Stimulated activated memory B cell treated with anti-CD40 and anti-IgM and Interleukin-4, amounts not matched to agents 10 μg/mL and 1 μg/mL and 100 μg/mL, for 72 hours (primary cell): ENCODE results near the gene BICD2.

Experiments
- ATAC-seq: fragments of 150-1000 bp; cut with Tn5 transposase; 2 replicates; pipeline ENCODE4 v1.10.0; 2021
- H3K27ac Mint-ChIP-seq: one replicate; pipeline ENCODE4 v1.8.0; 2022; ENCODE audit warnings: mild to moderate bottlenecking, mixed read lengths
- H3K27me3 Mint-ChIP-seq: one replicate; pipeline ENCODE4 v1.8.0; 2022; ENCODE audit warnings: mixed read lengths
- H3K36me3 Mint-ChIP-seq: one replicate; pipeline ENCODE4 v1.8.0; 2022; ENCODE audit warnings: mixed read lengths
- H3K4me1 Mint-ChIP-seq: one replicate; pipeline ENCODE4 v1.8.0; 2022; ENCODE audit warnings: mixed read lengths
- H3K4me3 Mint-ChIP-seq: one replicate; pipeline ENCODE4 v1.8.0; 2022; ENCODE audit warnings: mild to moderate bottlenecking, moderate library complexity, mixed read lengths
- H3K9me3 Mint-ChIP-seq: one replicate; pipeline ENCODE4 v1.8.0; 2022; ENCODE audit warnings: mixed read lengths

BICD2 gene

GRCh38 chr9:92706218-92706940 is 58.3 kb downstream of the BICD2 start:
- Mint-ChIP-seq H3K27me3 (no peaks in the 10 kb centered on the region), H3K9me3 (no peaks in the 10 kb centered on the region), H3K4me1 (peaks cover 20% of the 10 kb centered on the region), H3K4me3 (no peak overlapping the region), H3K36me3 (peaks cover 75% of the 10 kb centered on the region), H3K27ac (no peak overlapping the region)
- ATAC-seq, result peak; percentile 41

- H3K27me3 Mint-ChIP-seq, result no peaks in the 10 kb centered on the region
- peaks cover 57% of the 10 kb centered on the region for H3K36me3 Mint-ChIP-seq
- no peak for ATAC-seq
- no peak overlapping the region for H3K4me3 Mint-ChIP-seq
- no peaks in the 10 kb centered on the region for H3K9me3 Mint-ChIP-seq
- no peak overlapping the region for H3K27ac Mint-ChIP-seq
- peaks cover 16% of the 10 kb centered on the region for H3K4me1 Mint-ChIP-seq
These were observed 60.1 kb downstream of the BICD2 start for GRCh38 chr9:92704528-92704927.

GRCh38 chr9:92696619-92697018 is 68.0 kb downstream of the BICD2 start:
- ATAC-seq, result no peak
- peaks cover 11% of the 10 kb centered on the region for H3K36me3 Mint-ChIP-seq
- H3K4me3 Mint-ChIP-seq, result no peak overlapping the region
- no peak overlapping the region for H3K27ac Mint-ChIP-seq
- H3K9me3 Mint-ChIP-seq, result peaks cover 21% of the 10 kb centered on the region
- no peaks in the 10 kb centered on the region for H3K27me3 Mint-ChIP-seq
- no peaks in the 10 kb centered on the region for H3K4me1 Mint-ChIP-seq

- H3K27me3 Mint-ChIP-seq, result no peaks in the 10 kb centered on the region
- H3K27ac Mint-ChIP-seq, result no peak overlapping the region
- ATAC-seq, result no peak
- H3K4me3 Mint-ChIP-seq, result no peak overlapping the region
- peaks cover 10% of the 10 kb centered on the region for H3K36me3 Mint-ChIP-seq
- peaks cover 15% of the 10 kb centered on the region for H3K9me3 Mint-ChIP-seq
- peaks cover 12% of the 10 kb centered on the region for H3K4me1 Mint-ChIP-seq
These were observed 77.7 kb downstream of the BICD2 start for GRCh38 chr9:92686954-92687353.

GRCh38 chr9:92685022-92685421 is 79.6 kb downstream of the BICD2 start:
- Mint-ChIP-seq H3K4me1 (peaks cover 12% of the 10 kb centered on the region), H3K27ac (no peak overlapping the region), H3K4me3 (no peak overlapping the region), H3K27me3 (no peaks in the 10 kb centered on the region), H3K9me3 (peaks cover 5% of the 10 kb centered on the region), H3K36me3 (peaks cover under 1% of the 10 kb centered on the region)
- no peak for ATAC-seq

GRCh38 chr9:92682269-92682668 is 82.4 kb downstream of the BICD2 start:
- Mint-ChIP-seq H3K36me3 (no peaks in the 10 kb centered on the region), H3K27ac (no peak overlapping the region), H3K4me1 (peaks cover 12% of the 10 kb centered on the region), H3K27me3 (no peaks in the 10 kb centered on the region), H3K9me3 (no peaks in the 10 kb centered on the region), H3K4me3 (no peak overlapping the region)
- no peak for ATAC-seq

- Mint-ChIP-seq H3K36me3 (no peaks in the 10 kb centered on the region), H3K27ac (no peak overlapping the region), H3K9me3 (no peaks in the 10 kb centered on the region), H3K4me3 (no peak overlapping the region), H3K4me1 (peaks cover 11% of the 10 kb centered on the region), H3K27me3 (no peaks in the 10 kb centered on the region)
- no peak for ATAC-seq
These were observed 84.2 kb downstream of the BICD2 start for GRCh38 chr9:92680166-92681119.

- ATAC-seq, result no peak
- Mint-ChIP-seq H3K4me3 (no peak overlapping the region), H3K9me3 (no peaks in the 10 kb centered on the region), H3K4me1 (peaks cover 2% of the 10 kb centered on the region), H3K36me3 (no peaks in the 10 kb centered on the region), H3K27ac (no peak overlapping the region), H3K27me3 (no peaks in the 10 kb centered on the region)
These were observed 85.0 kb downstream of the BICD2 start for GRCh38 chr9:92679413-92680165.

GRCh38 chr9:92671323-92671722 is 93.3 kb downstream of the BICD2 start:
- Mint-ChIP-seq H3K36me3 (peaks cover 17% of the 10 kb centered on the region), H3K4me3 (peak overlapping the region; percentile 90), H3K9me3 (no peaks in the 10 kb centered on the region), H3K27ac (peak overlapping the region; percentile 87), H3K4me1 (peaks cover 38% of the 10 kb centered on the region), H3K27me3 (no peaks in the 10 kb centered on the region)
- ATAC-seq, result no peak

GRCh38 chr9:92669890-92670708 is 94.5 kb downstream of the BICD2 start, which contains the start of gene IPPK:
TSS of gene IPPK (minus strand) at chr9:92670131. CDS start at chr9:92669988, 143 bp downstream.
- H3K27ac Mint-ChIP-seq, result peak within 1 kb of the TSS; percentile 87
- ATAC-seq, result peak; percentile 95
- peaks cover 25% of the 10 kb centered on the region for H3K36me3 Mint-ChIP-seq
- H3K27me3 Mint-ChIP-seq, result no peaks in the 10 kb centered on the region
- H3K9me3 Mint-ChIP-seq, result no peaks in the 10 kb centered on the region
- peaks cover 48% of the 10 kb centered on the region for H3K4me1 Mint-ChIP-seq
- peak within 1 kb of the TSS; percentile 90 for H3K4me3 Mint-ChIP-seq

- peak overlapping the region; percentile 90 for H3K4me3 Mint-ChIP-seq
- no peaks in the 10 kb centered on the region for H3K9me3 Mint-ChIP-seq
- H3K4me1 Mint-ChIP-seq, result peaks cover 54% of the 10 kb centered on the region
- no peaks in the 10 kb centered on the region for H3K27me3 Mint-ChIP-seq
- H3K36me3 Mint-ChIP-seq, result peaks cover 31% of the 10 kb centered on the region
- H3K27ac Mint-ChIP-seq, result peak overlapping the region; percentile 87
- peak; percentile 57 for ATAC-seq
These were observed 95.1 kb downstream of the BICD2 start for GRCh38 chr9:92669527-92669889.

- H3K4me1 Mint-ChIP-seq, result peaks cover 60% of the 10 kb centered on the region
- peak overlapping the region; percentile 90 for H3K4me3 Mint-ChIP-seq
- peaks cover 31% of the 10 kb centered on the region for H3K36me3 Mint-ChIP-seq
- no peaks in the 10 kb centered on the region for H3K9me3 Mint-ChIP-seq
- ATAC-seq, result peak; percentile 53
- H3K27me3 Mint-ChIP-seq, result no peaks in the 10 kb centered on the region
- peak overlapping the region; percentile 87 for H3K27ac Mint-ChIP-seq
These were observed 95.7 kb downstream of the BICD2 start for GRCh38 chr9:92668746-92669526.

GRCh38 chr9:92666912-92667532 is 97.6 kb downstream of the BICD2 start:
- H3K36me3 Mint-ChIP-seq, result peaks cover 35% of the 10 kb centered on the region

More at GRCh38 chr9:92666912-92667532, 97.6 kb downstream of the BICD2 start:
- Mint-ChIP-seq H3K27ac (peak overlapping the region; percentile 62), H3K4me3 (no peak overlapping the region), H3K27me3 (no peaks in the 10 kb centered on the region), H3K4me1 (peaks cover 74% of the 10 kb centered on the region), H3K9me3 (no peaks in the 10 kb centered on the region)
- no peak for ATAC-seq
